Amniotic epithelial cell (primary cell): ENCODE results near the gene PPP2R2B.

ENCODE experiments used
- DNase-seq: peaks from one replicate; pipeline ENCODE4 v3.0.0-alpha.2; 2010; ENCODE audit warnings: low read depth

The PPP2R2B gene

GRCh38 chr5:146699664-146700418 lies 178.7 kb downstream of the PPP2R2B start:
- no peak for DNase-seq

DNA sequence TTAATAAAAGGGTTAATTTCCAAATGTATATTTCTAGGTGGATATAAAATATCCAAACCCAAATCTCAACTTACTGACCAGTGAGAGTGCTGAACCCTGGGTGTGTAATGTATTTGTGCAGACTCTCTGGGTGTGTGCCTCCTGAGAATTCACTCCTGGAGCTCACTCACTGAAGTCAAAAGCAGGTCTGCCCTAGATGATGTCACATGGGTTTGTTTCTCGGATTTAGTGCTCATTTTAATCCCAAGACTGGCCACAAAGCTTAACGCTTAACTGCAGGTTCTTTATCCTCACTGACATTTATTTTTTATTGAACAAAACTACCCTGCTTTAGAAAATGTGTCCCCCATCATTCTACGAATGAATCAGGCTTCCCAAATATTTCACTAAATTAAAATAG lies 179.4 kb downstream of the PPP2R2B start:
- no peak for DNase-seq

- no peak for DNase-seq
Measured at GRCh38 chr5:146698651-146699050, 179.9 kb downstream of the PPP2R2B start.

DNA sequence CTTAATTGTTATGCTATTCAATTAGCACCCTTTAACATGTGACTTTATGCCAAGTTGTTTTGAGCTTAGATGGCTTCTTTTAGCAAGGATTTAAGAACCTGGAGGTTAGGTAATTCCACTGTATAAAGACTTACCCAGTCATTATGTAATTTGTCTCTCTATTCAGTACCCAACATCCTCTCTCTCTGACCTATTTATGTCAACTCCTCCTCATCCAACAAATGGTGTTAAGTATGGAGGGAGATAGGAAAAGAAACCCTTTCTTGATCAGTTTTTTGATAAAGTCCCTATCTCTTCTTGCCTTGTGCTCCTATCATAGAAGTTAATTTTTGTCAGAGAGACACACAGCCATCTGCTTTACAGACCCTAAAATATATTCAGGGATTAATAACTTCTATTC lies 181.3 kb downstream of the PPP2R2B start:
- DNase-seq, result no peak

GRCh38 chr5:146695646-146696045 lies 182.9 kb downstream of the PPP2R2B start:
- no peak for DNase-seq

DNA sequence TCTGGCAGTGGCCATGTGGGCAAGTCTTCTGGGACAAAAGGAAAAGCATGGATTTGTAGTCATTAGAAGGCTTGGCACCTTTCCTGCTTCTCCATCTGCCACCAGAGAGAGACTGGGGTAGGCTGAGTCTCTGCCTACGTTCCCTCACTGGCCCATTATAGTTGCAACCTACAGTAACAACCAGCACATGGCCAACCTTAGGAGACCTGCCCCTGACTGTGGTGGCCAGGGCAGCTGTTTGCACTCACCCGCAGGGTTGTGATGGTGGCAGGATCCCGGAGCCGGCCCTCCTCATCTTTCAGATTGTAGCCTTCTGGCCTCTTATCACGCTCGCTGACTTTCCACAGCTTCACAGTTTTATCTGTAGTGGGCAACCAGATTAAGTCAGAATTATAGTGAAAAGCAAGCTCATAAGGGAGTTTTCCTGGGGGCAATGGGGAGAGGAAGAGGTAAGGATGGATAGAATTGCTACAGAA lies 187.6 kb downstream of the PPP2R2B start:
- DNase-seq, result no peak

DNA sequence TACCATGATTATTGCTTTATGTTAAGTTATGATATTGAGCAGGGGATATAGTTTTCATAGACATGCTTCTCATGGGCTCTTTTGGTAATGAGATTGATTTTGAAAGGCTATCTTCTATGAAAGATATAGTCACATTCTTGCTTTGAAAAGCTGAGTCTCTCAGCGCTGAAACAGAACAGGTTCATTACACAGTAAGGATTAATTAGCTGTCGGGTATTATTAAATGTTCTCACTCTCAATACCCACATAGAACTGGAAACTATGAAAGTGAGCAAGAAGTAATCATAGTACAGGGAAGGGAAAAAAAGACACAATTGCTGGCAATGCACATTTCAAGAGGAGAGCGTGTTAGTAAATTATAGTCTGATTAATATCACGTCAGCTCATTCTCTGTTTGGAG lies 190.9 kb downstream of the PPP2R2B start:
- no peak for DNase-seq

DNA sequence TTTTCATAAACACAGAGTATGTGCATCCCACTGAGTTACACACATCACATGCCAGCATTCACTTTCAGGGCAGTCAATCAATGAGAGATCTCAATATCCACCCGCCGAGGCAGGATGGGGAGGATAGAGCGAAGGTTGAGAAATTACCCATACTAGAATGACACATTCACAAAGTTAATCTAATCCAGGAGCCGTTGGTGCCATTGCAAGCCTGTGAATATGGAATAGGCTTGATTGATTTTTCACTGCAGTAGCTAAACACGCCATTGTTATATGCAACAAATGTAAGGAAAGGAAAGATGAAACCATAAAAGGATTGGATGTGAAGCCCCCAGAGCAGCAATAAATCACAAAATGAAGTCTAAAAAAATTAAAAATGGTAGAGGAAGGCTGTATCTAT lies 194.7 kb downstream of the PPP2R2B start:
- no peak for DNase-seq

DNA sequence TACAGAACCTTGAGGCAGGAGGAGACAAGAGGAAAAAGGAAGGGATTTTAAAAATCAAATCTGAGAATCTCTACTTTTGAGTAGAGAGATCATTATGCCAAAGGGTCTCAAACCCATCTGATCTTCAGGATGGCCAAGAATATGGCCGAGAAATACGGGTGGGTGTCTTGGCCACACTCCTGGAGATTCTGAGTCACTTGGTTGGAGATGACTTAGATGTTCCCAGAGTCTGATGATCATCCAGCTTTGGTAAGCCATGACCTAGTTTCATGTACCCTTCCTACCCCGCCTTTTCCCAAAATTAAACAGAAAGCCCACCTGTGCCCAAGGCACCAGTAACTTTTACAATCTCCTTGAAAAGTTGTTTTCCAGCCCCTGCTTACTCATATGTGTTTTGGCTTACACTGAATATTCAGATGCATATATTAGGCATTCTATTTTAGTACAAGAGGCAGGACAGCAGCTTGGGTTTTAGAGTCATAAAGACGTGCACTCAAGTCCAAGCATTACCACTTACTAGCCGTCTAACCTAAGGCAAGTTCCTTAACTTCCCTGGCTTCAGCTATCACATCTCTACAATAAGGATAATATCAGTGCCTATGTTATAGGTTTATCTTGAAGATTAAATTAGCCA lies 195.5 kb downstream of the PPP2R2B start:
- no peak for DNase-seq

GRCh38 chr5:146681585-146682105 lies 196.9 kb downstream of the PPP2R2B start:
- no peak for DNase-seq

- no peak for DNase-seq
Measured at GRCh38 chr5:146680846-146681584, 197.5 kb downstream of the PPP2R2B start.

- no peak for DNase-seq
Measured at GRCh38 chr5:146675636-146676035, 202.9 kb downstream of the PPP2R2B start.

- DNase-seq, result no peak
Measured at GRCh38 chr5:146672866-146673265, 205.7 kb downstream of the PPP2R2B start.

DNA sequence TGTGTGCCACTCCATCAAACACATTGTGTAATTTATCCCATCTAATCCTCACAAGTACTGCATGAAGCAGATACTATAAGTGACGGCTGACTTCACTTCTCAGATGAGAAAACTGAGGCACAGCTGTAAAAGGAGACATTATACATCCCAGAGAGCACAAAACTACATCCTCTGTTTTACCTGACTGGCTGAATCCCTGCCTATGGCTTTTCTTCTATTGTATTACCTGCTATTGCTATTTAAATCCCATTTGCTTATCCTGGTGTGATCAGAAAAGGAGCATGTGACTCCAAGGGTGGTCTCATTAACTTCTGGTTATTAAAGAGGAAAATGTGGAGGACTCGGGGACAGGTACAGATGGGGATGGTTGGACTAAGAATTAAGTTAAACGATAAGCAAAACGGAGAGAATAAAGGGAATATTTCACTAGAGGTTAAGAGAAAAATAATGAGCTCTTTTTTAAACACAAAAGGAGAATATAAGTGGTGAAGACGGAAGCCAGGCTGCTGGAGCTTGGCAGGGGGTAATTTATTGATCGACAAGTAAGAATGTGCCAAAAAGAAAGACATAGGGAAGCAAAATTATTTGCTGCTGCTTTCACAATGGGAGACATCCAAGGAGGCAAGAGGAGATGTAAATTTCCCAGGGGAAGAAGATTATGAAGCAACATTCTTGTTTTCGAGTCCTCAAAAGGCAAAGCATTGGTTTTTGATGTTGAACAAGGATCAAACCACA lies 206.8 kb downstream of the PPP2R2B start:
- no peak for DNase-seq

GRCh38 chr5:146669656-146670055 lies 208.9 kb downstream of the PPP2R2B start:
- DNase-seq, result no peak

GRCh38 chr5:146667633-146668272 lies 210.8 kb downstream of the PPP2R2B start:
- DNase-seq, result peak; percentile 81

DNA sequence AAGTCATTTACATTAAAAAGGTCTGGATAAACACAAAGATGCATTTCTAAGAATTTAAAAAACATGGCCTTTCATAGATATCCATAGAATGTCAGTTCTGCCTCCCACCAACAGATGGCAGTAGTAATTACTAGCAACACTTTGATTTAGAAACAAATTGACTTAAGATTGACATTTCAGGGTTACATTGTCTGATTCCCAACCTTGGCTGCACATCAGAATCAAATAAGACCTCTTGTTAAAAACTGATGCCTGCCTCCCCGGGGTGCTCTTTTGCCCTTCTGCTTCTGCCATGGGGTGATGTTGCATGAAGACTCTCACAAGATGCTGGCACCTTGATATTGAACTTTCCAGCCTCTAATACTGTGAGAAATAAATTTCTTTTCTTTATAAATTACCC lies 216.3 kb downstream of the PPP2R2B start:
- peak; percentile 38 for DNase-seq

DNA sequence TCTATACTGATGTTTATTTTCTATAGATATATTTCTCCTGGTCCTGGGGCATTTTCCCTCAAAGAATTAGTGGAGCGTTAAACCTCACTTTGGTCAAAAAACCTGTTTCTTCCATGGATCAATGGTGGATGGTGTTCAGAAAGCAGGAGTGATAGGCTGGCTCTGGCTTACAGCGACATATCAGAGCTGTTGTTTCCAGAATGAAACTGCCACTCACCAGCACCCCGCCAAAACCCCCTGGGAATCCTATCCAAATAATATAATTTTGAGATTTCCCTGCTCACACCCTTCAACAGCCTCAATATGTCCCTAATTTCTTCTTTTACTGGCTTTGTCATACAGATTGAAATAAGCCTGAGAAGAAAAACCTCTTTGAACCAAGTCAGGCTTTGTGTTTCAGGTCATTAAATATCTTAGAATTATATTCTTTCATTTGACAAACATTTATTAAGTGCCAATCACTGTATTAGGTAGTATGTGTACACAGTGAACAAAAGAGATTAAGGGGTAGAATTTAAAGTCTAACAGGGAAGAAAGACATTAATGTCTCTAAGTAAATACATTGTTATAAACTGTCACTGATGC lies 218.1 kb downstream of the PPP2R2B start:
- no peak for DNase-seq

DNA sequence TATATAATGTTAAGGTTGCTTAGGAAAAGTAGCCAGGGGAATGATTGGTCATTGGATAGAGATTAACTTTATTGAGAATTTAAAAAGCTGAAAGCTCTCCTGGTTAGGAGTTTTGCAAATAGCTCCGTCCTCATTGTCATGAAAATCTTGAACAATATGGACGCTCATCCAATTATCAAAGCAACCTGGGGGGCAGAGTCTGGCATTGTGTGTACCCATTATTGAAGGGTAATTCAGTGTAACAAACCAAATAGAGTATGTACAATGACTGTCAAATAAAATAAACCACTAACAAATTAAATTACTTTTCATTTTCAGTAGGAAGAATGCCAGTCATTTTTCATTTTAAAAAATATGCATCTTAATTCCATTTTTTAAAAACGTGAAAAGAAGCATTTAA lies 218.6 kb downstream of the PPP2R2B start:
- no peak for DNase-seq

- DNase-seq, result peak; percentile 22
Measured at GRCh38 chr5:146656703-146657102, 221.9 kb downstream of the PPP2R2B start.

DNA sequence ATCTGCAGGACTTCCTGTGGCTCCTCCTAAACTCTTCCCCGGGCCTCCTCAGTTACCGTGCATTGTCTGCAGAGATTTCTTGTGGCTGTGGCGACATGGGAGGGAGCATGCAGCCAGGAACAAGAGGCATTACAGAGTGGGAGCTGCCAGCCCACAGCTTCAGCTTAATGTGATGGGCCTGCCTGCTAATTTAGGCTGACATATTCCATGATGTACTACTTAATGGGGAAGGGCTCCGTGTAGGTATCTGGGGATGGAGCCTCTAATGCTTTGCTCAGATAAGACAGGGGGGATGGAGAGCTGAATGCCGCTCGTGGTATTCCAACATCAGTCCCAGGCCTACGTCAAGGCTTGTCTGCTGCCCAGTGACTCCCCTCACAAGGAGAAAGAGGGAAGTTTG lies 225.0 kb downstream of the PPP2R2B start:
- peak; percentile 21 for DNase-seq
